Midbrain (tissue), 1 donor: ENCODE data around the gene ATXN7.
A peak's percentile ranks its signal among the peaks of the same experiment; 100 is the strongest.

ENCODE experiments used
- DNase-seq: peaks from one replicate; lab custom pipeline; 2025; lab: John Stamatoyannopoulos, UW

The ATXN7 gene

DNA sequence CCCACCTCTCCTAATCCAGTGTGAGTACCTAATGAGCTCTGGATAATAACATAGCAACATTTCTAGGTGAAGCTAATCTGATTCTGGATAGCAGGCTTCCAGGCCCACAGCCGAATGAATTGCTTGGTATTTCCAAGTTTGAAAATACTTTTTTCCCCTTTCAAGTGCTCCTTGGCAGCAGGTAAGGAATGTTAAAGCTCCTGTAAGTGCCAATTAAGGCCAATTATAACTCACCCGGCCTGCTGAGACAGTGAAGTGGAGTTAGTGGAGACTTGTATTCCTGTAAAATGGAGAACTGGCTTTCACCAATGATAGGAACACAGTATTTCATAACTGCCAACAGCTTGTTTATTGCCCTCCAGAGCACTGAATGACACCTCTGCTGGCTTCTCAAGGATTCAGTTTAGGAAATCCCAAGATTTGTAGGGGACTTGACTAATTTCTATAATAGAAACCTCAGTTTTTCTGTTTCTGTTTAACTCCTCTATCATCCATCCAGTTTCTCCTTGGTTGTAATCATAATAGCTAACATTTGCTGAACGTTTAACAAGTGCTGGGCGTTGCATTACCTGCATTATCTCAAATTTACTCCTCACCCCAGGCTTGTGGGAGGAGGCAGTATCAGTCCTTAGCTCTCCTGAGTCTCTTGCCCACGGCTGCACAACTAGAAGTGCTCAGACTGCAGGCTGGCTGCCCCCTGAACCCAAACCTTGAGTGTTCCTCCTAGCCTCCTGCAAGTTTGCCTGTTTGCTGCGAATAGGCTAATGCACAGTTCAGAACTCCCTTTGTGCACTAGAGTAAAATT, 101.2 kb downstream of the ATXN7 start:
- no peak for DNase-seq

DNA sequence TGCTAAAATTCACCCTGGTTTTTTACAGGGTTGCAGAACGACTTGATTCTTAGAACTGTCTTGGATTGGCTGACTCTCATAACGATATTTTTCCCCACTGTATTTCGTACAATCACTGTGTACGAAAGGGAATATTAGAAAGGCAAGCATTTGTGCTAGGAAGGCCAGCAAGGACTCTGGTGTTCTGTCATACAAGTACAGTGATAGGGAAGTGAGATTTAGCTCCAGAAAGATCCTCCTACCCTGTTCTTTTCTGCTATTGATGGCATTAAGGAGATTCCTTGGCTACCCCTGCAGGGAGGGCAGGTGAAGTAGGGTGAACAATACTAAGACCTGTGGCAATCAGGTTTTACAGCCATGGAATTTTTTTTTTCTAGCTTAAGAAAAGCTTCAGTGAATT, 102.3 kb downstream of the ATXN7 start:
- DNase-seq: no peak

DNA sequence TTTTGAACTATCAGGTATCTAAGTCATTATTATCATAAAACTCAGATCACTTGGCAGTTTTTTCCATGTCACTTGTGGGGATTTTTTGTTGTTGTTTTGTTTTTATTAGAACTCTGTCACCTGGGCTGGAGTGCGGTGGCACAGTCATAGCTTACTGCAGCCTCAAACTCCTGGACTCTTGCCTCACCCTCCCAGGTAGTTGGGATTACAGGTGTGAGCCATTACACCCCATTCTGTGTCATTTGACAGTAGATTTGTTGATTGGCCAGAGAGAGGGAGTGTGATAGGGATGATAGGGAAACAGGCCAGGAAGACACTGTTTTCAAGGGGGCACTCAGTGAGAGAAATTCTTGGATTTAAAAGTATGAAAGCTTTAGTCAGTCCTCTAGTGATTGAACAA, 103.2 kb downstream of the ATXN7 start:
- no peak for DNase-seq

DNA sequence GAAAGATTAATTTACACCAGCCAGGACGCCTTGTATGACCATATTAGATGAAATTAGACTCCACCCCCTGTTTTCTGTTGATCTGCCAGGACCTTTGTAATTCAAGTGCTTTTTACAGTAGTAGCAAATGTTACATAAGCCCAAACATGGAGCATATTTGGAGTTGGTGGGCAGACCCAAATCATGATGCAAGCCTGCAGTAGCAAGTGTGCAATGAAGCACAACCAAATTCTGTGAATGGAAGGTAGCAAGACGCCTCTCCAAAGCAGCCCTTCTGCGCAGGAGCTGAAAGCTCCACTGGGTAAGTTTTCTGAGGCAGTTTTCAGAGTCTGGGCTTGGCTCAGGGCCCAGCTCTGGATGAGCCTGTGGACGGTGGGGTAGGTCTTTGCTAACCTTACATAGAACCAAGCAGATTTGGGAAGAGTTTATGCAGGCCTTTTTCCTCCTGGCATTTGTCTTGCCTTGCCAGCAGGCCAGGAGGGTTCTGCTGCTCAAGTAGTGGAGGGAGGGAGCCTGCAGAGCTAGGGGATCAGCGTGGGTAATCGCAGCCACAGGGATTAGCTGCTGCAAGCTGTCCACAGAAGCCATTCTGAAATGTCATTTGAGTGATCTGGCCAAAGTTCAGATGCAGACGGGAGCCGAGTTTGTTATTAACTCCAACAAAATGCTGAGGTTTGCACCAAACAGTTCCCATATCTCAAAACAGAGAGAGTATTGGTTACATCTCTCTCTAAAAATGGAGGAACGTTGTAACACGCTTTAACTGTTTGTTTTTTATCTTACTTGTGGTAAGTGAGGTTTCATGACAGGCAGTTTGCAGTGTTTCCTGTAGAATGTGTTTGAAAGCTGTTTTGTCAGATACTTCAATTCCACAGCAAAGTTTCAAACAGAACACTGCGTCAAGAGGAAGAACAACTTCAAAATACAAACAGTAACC, 104.3 kb downstream of the ATXN7 start:
- DNase-seq: peak; percentile 40

DNA sequence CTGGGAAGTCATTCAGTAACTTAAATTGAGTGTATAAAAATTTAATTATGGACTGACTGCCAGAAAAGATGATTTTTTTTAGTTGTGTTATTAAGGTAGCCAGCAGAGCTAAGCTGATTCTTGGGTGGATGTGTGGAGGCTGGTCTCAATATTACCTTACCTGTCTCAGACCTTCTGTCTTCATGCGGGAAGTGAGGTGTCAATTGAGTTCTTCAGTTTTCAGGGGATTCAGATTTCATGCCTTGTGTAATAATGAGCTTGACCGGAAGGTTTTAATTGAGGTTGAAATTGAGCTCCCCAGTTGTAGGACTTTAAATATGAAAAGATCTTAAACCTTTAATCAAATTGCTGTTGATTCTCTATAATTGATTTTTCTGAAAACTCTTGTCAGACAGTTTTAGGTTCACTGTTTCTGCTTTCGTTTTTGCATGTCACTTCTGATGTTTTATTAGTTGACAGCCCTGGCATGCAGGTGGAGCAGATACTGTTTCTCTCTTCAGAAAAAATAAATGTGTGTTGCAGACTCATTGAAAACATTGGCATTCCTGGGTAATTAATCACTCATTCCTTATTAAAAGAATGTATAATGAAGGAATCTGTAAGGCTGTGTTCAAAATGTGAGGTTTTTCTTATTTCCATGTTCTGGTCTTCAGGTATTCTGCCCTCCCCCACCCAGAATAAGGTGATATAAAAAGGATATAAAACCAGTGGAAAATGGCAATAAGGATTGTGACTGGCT, 105.1 kb downstream of the ATXN7 start:
- DNase-seq: no peak

DNA sequence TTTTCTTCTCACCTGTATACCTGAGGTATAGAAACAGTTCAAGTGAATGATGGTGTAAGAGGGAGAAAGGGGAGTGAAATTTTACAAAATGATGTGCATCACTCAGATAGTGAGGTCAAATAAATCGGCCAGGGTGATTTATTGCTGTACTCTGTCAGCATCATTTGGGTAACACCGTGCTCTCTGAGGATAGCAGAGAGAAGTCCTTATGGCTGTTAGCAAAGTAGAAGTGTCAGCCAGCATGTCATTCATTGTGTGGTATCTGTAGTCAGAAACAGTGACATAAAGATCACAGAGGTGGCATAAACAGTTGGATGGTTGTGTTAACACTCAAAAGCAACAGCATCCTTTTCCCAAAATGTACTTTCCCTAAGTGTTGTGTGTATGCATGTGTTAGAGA, 106.2 kb downstream of the ATXN7 start:
- no peak for DNase-seq

DNA sequence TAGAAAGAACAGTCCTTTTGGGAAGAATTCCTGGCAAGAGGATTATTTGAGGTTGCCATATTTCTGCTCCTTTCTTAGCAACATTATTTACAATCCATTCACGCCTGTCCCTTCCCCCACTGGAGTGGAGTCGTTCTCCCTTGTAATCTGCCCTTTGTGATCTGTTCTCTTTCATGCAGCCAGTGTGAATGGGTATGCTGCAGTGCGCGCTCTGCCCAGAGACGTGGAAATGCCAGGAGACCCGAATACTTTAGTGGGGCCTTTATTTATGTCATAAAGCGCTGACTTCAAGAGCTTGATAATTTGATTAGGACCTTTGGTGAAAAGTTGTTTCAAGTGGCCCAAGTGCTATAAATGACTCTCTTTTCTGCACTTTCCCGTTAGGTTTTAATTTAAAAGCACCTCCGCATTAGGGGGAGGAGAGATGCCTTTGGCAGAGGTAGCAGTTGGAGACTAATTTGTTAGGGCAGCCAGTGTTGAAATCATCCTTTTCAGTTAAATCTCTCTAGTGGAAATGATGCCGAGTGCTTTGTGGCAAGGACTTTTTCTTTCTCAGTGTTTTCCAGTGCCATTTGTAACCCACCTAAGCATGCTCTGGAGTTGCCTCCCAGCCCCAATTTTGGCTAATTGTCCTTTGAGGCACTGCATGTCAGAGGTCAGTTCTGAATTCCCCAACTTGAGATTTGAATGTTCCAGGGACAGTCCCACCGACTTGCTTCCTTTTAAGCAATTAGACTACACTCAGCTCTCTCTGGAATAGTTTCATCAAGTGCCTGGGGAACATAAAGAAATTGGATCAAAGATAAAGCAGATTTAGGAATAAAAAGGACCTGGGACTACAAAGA, 107.2 kb downstream of the ATXN7 start:
- peak; percentile 61 for DNase-seq

DNA sequence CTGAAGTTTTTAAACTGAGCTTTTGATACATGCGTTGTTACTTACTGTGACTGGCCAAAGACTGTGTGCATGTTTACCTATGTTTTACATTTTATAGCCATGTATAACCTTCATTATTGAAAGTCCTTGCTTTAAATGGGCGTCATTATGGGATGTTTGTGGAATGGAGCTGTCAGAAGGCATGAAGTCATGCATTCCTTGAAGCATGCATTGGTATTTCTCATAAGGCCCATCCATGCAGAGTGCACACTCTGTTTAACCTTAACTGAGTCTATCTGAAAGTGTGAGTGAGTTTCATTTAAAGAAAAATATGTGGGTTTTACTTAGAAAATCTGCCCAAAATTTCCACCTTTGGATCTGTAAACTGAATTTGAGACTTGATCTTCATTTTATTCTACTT, 108.5 kb downstream of the ATXN7 start:
- no peak for DNase-seq

DNA sequence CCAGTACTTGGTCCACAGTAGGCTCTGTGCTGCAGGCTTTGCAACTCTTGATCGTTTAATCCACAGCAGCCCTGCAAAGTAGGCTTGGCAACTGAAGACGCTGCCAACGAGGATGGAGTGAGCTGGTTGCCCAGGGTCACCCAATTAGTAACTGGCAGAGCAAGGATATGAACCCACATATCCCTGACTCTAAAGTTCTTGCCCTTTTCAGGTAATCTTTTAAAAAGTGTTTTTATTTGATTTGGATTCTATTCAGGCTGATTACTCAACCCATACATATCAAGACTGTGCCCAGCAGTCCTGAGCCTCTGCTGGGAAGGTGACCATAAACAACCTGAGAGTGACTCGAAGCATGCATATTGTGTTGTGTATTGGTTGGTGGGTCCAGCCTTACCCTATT, 109.3 kb downstream of the ATXN7 start:
- DNase-seq: no peak

DNA sequence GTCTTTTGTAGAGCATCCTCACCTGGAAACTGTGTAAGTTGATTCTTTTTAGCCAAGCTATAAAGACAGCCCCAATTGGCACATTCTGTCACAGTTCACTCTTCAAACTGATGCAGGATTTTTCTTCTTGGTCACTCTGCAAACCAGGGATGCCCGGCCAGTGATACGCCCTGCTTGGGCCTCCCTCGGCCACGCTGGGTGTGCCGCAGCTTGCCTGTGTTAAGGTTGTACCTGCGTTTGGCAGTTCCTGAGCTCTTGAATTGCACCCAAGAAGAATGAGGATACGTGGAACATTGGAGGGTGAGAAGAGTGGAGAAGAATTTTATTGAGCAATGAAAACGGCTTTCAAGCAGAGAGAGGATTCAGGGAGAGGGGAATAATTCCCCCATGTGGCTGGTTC, 109.7 kb downstream of the ATXN7 start:
- no peak for DNase-seq

DNA sequence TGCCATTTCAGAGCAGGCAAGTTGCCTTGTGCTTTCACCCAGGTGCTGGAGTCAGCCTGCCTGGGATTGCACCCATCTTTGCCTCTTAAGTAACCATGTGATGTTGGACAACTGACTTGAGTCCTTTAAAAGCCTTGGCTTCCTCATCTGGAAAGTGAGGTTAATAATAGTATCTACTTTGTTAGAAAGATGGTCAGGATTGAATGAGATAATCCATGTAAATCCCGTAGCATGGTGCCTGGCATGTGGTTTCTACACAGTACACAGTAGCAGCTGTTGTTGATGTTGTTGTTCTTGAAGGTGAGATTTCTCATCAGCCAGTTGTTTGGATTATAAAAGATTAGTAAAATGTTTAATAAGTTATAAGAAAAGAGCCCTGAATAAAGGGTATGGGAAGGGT, 110.8 kb downstream of the ATXN7 start:
- no peak for DNase-seq

DNA sequence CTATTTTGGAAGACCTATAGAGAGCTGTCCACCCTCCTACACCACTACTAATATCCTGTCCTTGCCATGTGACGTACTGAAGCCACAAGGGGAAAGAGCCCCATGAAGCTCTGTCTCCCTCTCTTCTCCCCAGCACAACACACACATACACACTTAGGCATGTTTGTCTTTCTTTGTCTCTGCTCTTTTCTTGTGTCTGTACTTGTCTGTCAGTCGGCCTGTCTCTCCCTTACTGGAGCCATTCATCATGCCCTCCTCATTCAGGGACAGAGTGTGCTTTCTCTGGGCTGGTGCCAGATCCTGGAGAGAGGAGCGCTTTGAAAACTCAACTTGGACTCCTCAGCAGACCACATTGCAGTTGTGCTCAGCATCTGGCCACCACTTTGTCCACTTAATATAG, 112.1 kb downstream of the ATXN7 start:
- DNase-seq: peak; percentile 72

DNA sequence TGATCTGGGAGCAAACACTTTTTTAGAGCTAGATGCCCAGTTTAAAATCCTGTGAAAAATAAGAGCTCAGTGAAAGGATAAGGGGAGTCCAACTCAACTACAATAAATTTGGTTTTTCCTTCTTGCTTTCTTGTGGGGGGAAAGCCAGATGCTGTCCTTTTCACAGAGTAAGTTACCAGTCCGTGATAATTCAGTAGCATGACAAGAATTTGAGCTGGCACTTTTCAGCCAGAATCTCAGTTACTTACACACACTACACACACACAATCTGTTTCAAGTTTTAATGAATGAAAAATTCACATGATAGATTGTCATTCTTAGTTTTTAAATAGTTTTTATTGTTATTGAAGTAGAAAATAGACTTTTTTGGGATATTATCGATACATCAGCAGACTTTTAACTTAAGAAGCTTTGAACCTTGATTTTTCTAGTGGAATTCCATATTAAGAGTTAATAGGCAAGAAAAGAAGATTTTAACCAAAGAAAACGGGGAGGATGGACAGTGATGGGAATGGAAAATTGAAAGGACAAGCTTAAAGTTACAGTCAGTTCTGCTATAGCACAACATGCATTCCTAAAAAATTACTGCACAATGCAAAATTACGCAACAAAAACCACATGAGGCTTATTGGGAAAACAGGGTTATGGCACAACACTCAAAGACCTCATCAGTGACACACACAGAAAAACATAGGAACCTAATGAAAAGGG, 112.6 kb downstream of the ATXN7 start:
- DNase-seq: no peak

DNA sequence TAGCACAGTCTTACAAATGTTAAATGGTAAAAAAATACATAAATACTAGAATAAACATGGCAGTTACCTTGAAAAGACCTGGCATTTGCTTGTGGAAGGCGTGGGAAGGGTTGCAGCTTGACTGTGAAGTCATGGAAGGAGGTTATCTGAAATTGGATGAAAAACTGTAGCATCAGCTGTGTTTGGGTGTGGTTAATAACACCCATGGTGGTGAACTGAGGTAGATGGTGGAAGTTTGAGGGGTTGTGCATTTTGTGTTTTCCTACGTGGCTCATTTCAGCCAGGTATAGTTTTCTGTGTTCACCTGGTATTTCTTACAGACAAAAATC, 113.2 kb downstream of the ATXN7 start:
- no peak for DNase-seq

DNA sequence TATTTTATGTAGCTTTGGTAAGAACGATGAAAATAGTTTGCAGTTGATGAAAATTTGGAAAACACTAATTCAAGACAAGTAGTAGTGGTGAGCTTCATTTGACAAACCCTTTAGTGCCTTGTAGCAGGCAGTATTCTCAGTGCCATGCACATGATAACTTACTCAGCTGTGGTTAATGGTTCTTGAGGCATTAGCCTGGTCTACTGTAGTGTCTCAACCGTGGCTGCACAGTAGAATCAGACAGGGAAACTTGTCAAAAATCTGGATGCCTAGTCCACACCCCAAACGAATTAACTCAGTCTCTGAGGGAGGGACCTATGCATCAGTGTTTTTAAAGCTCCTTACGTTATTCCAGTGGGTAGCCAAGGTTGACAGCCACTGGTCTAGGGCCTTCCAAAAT, 114.2 kb downstream of the ATXN7 start:
- no peak for DNase-seq

DNA sequence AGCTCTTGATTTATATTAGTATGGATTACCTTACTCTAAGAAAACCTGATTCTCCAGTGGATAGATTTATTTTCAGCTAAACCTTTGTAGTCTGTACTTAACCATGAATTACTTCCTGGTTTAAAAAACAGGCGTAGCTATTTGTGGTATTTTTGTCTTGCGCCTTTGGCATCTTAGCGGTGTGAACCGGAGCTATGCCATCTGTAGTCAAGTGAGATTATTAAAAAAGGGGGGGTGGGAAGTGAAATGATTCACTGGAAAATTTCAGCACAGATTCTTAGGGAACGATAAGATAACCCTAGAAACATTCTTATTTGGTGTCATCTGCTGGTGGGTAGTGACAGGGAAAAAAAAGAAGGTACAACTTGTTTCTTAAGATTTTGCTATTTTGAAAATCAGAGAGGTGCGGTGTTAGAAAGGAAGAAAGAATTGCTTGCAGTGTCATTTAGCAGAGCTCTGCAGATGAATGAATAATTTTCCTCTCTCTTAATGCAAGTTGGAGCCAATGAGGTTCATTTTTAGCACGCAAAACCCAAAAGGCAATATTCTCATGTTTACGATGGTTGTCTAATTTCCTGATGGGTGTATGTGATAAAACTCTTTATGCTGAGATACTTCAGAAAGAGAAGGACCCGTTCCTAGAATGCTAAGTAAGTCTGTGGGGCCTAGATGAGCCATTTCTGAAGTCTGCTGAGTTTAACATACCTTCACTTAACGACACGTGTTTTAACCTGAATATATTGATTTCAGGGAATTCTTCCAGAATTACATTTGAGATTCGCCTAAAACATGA, 115.6 kb downstream of the ATXN7 start:
- DNase-seq: no peak

DNA sequence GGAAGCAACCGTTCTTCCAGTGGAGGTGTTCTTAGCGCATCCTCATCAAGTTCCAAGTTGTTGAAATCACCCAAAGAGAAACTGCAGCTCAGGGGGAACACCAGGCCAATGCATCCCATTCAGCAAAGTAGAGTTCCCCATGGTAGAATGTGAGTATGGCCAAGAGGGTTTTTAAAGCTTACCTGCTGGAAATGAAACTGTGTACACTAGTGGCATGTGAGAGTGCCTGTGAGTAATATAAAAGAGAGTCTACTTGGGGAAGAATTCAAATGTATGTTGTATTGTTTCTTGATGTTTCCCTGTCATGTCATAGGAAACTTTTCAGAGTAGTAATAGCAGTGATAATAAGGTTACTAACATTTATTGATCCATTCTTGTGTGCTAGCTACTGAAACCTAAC, 116.4 kb downstream of the ATXN7 start:
- DNase-seq: no peak

DNA sequence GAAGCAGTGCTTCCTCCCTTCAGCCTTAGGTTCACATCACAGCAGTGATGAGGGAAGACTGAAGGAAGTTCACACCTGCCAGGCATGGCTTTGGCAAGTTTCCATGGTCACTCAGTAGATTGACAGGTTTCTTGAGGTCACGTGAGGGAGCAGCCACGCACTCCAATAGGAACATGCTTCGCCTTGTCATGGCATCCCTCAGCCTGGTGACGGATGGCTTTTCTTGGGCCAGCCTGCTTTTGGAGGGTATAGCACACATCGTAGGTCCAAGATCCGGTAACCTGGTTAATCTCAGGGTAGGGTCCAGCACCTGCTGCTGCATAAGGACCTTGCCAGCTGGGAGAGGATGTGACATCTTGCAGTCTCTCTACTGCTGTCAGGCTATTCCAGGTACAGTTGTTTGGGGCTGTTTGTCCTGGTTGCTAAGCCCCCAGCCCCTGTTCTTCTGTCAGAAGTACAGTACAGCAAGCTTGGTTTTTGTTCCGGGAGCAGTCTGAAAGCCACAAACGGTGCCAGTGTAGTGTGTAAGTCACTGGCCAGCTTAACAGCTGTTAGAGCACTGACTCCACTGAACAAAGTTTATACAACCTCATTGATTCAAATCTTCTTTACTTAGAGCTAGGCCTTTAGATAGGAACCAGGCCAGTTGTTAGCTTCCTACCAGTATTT, 117.3 kb downstream of the ATXN7 start:
- DNase-seq: no peak

DNA sequence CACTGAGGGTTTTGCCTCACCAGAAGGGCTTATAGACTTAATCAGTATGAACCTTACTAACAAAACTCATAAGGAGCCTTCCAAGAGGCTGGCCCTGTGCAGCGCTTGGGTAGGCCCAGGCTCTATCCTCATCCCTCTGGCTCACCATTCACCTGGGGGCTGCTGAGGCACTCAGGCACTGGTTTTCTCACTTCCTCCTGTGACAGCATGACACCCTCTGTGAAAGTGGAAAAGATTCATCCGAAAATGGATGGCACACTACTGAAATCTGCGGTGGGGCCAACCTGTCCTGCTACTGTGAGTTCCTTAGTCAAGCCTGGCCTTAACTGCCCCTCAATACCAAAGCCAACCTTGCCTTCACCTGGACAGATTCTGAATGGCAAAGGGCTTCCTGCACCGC, 118.3 kb downstream of the ATXN7 start:
- no peak for DNase-seq

DNA sequence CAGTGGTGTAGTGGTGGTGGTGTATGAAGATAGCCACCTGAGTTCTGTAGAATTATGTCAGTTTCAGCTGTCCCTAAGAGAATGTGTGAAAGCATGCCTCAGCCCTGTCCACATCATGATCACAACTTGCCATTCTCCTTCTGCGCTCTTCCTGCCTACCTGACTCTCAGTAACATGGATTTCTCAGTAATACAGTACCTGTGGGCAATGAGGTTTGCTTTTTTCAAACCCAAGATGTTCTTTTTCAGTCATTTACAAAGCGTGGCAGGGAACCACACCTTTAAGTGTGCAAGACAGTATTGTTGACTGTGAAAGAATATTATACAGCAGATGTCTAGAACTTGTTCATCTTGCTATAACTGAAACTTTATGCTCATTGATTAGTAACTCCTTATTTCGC, 120.7 kb downstream of the ATXN7 start:
- no peak for DNase-seq
